Panc1 (cell line): ENCODE results near the gene FUT1.

Source experiments
- CTCF ChIP-seq: fragments of 450-650 bp; IDR thresholded peaks from 2 replicates; pipeline ENCODE4 v1.5.1; 2017; ENCODE audit warnings: mild to moderate bottlenecking
- POLR2AphosphoS5 ChIP-seq: IDR thresholded peaks from 2 replicates; pipeline ENCODE4 v1.6.1; 2012; ENCODE audit warnings: mild to moderate bottlenecking, low read depth, low read length, moderate library complexity
- REST ChIP-seq, 2 experiments: IDR thresholded peaks; 2 replicates each; pipeline ENCODE4 v1.6.1; 2011 to 2012; ENCODE audit warnings: low read depth in 2 of 2, control low read depth in 1 of 2, low read length in 1 of 2, mild to moderate bottlenecking in 1 of 2, moderate library complexity in 1 of 2; ENCODE audit not compliant: insufficient read depth in 1 of 2
- SIN3A ChIP-seq: IDR thresholded peaks from 2 replicates; pipeline ENCODE4 v1.6.1; 2012; ENCODE audit warnings: low read depth, mild to moderate bottlenecking, low read length, moderate library complexity, borderline replicate concordance; ENCODE audit not compliant: insufficient read depth
- TCF7L2 ChIP-seq: IDR thresholded peaks from 2 replicates; pipeline ENCODE4 v1.6.1; 2011; ENCODE audit warnings: mild to moderate bottlenecking, low read depth, low read length, inconsistent platforms

- no peak for TF ChIP-seq SIN3A
- TF ChIP-seq REST (IDR thresholded peaks at IDR 0.05; ENCODE audit: insufficient read depth in 1 of 2, low read depth in 2 of 2, low read length in 1 of 2) = no peak
- no peak for TF ChIP-seq CTCF
- TF ChIP-seq POLR2AphosphoS5 = no peak; the same call in 1 of the 2 replicates
- no peak for TF ChIP-seq TCF7L2
Measured at GRCh38 chr19:48716562-48717291, 35.7 kb downstream of the FUT1 start.
